ENCODE results near the gene INO80B. TPM values are rescaled to one million over a fixed set of nuclear protein-coding genes. Genes with fewer than 3 reads are reported as not detected.
"Not testable (repeated sequence)": the region's sequence is repeated elsewhere in the genome, so short reads cannot be mapped to it uniquely, and the experiment has no call there.

Gene INO80B
- total RNA-seq, 2 donors from 2014 or later, result 21.1 to 22.1 TPM

- no peak for ATAC-seq
- DNase-seq, result no peak
- intact Hi-C loops (cut with DNase I), result no loop called here
Measured at GRCh38 chr2:74471332-74472065, 16.6 kb downstream of the INO80B start.

GRCh38 chr2:74472086-74472944 lies 17.4 kb downstream of the INO80B start, which contains the start of gene MRPL53:
Gene MRPL53, minus strand, starts transcription at chr2:74472680. Its CDS starts 20 bp downstream, at chr2:74472660.
- ATAC-seq (peak; percentile 96 to 98), DNase-seq (peak; percentile 95)
- intact Hi-C loops (cut with DNase I), result no loop called here

GRCh38 chr2:74472945-74473258 lies 18.0 kb downstream of the INO80B start:
- intact Hi-C loops (cut with DNase I), result no loop called here
- DNase-seq (no peak), ATAC-seq (peak in 1 of 2 donors; percentile 9)

- no peak for DNase-seq
- intact Hi-C loops (cut with DNase I), result no loop called here
Measured at GRCh38 chr2:74474481-74474880, 19.6 kb downstream of the INO80B start.

GRCh38 chr2:74474899-74475298 lies 20.0 kb downstream of the INO80B start:
- intact Hi-C loops (cut with DNase I), result no loop called here
- ATAC-seq (no peak), DNase-seq (no peak)

More at GRCh38 chr2:74474481-74474880, 19.6 kb downstream of the INO80B start:
- ATAC-seq, result no peak

- intact Hi-C loops (cut with DNase I), result loop anchor here in 1 of 2 donors (10.0 kb wide), 1 partner anchor 103 kb away; no protein-coding TSS in a partner anchor
- DNase-seq (no peak), ATAC-seq (no peak)
Measured at GRCh38 chr2:74481431-74481830, 26.5 kb downstream of the INO80B start.

GRCh38 chr2:74481961-74482800 lies 27.3 kb downstream of the INO80B start:
- DNase-seq (peak; percentile 74), ATAC-seq (peak; percentile 71 to 75)
- intact Hi-C loops (cut with DNase I), result loop anchor here (2.0 to 10.0 kb wide), 2 partner anchors 103 to 105 kb away; no protein-coding TSS in a partner anchor

GRCh38 chr2:74482801-74483674 lies 28.2 kb downstream of the INO80B start, which contains the start of the genes CCDC142 and TTC31:
Gene CCDC142, minus strand, starts transcription at chr2:74482998. Its CDS starts 161 bp downstream, at chr2:74482837.
Gene TTC31, plus strand, starts transcription at chr2:74483081. Its CDS starts 15 bp downstream, at chr2:74483096.
- intact Hi-C loops (cut with DNase I), result loop anchor here (2.0 to 10.0 kb wide), 2 partner anchors 102 to 104 kb away; no protein-coding TSS in a partner anchor
- DNase-seq (peak; percentile 97), ATAC-seq (peak; percentile 98 to 99)

GRCh38 chr2:74483675-74484164 lies 28.8 kb downstream of the INO80B start:
- not testable (repeated sequence) for ATAC-seq, DNase-seq
- intact Hi-C loops (cut with DNase I), result loop anchor here (2.0 to 10.0 kb wide), 2 partner anchors 101 to 103 kb away; no protein-coding TSS in a partner anchor

- intact Hi-C loops (cut with DNase I), result loop anchor here in 1 of 2 donors (10.0 kb wide), 1 partner anchor 99 kb away; no protein-coding TSS in a partner anchor
- DNase-seq, result no peak
- no peak for ATAC-seq
Measured at GRCh38 chr2:74486141-74486540, 31.3 kb downstream of the INO80B start.

GRCh38 chr2:74488643-74489481 lies 34.0 kb downstream of the INO80B start:
- intact Hi-C loops (cut with DNase I), result loop anchor here in 1 of 2 donors (10.0 kb wide), 1 partner anchor 96 kb away; no protein-coding TSS in a partner anchor
- DNase-seq, result no peak
- ATAC-seq, result no peak

GRCh38 chr2:74489906-74490305 lies 35.0 kb downstream of the INO80B start:
- ATAC-seq, result no peak
- intact Hi-C loops (cut with DNase I), result loop anchor here in 1 of 2 donors (10.0 kb wide), 1 partner anchor 95 kb away; no protein-coding TSS in a partner anchor
- DNase-seq, result no peak

GRCh38 chr2:74491648-74492544 lies 37.0 kb downstream of the INO80B start:
- DNase-seq (no peak), ATAC-seq (no peak)
- intact Hi-C loops (cut with DNase I), result no loop called here

- no peak for DNase-seq
- ATAC-seq, result no peak
- intact Hi-C loops (cut with DNase I), result no loop called here
Measured at GRCh38 chr2:74493546-74493945, 38.7 kb downstream of the INO80B start.

- no peak for DNase-seq
- ATAC-seq, result no peak
- intact Hi-C loops (cut with DNase I), result no loop called here
Measured at GRCh38 chr2:74495440-74495839, 40.6 kb downstream of the INO80B start.

Measured in left cardiac atrium (tissue), 4 donors.